ENCODE results near the gene POLR2A.
"Not testable (repeated sequence)": the region's sequence is repeated elsewhere in the genome, so short reads cannot be mapped to it uniquely, and the experiment has no call there.

Gene POLR2A

DNA sequence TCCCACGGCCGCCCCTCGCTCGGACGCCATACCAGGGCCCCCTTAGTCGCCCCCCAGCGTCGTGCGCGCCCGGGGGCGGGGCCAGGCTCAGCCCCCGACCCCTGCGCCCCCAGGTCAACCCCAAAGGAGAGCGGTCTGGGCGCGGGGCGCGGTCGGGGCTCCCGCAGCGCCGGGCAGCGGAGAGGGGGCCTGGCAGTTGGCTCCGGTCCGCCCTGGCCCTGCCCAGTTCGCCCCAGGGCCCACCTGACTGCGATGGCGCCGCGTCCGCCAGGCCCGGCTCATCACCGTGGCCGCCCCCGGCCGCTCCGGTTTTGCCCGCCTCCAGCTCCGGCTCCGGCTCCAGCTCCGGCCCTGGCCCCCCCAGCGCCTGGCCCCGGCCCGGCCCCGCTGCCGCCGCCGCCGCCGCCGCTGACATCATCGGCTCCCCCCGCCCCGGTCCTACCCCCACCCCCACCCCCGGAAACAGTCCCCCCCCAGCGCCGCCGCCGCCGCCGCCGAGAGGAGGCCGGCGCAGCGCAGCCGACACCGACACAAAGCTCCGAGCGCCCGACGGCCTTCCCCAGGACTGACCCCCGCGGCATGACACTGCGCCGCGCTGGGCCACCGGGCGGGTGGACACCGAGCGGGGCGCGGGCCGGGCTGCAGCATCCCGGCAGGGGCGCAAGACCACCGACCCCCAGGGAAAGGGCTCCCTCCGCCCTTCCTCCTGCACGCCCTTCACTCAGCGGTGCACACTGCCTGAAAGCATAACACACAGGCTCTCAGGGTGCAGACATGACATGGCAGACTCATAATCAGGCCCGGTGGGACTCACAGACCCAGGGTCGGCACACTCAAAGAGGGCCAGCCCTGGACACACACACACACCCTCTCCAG lies 4.7 kb upstream of the POLR2A start, which contains the start of gene ZBTB4:
Gene ZBTB4, minus strand, starts transcription at position 419 of the 876 bp plus-strand sequence. CDS start 12,830 bp downstream, outside the sequence.
- peak; percentile 49 for DNase-seq

DNA sequence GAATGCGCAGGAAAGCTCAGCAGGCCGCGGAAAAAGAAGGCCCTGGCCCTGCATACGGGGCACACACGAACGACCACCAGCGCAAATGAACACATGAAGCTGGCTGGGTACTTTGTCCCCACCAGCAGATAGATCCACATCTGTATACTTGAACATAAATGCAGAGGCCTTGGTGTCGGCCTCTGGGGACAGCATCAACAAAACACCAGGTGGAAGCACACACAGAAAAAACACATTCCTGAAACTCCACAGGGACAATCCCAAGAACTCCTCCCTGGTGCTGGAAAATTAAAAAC lies 4.1 kb upstream of the POLR2A start:
- DNase-seq = no peak

DNA sequence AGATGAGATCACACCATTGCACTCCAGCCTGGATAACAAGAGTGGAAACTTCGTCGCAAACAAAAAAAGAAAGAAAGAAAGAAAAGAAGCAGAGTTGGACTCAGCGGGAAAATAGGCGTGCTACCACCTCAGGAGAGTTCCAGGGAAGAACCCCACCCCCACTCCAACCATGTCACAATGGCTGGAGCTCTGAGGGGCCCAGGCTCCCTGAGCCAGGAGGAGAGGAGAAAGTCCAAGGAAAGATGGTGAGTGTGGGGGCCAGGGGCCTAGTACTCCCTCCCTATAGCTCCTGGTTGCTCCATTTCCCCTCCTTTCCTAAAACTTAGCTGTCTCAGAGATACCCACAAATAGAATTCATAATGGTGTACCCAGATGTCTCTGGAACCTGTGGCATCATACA lies 2.9 kb upstream of the POLR2A start, which contains the start of gene SLC35G6:
Gene SLC35G6, plus strand, starts transcription at position 172 of the 400 bp plus-strand sequence. Its CDS starts 71 bp downstream, at position 243.
- not testable (repeated sequence) for DNase-seq

DNA sequence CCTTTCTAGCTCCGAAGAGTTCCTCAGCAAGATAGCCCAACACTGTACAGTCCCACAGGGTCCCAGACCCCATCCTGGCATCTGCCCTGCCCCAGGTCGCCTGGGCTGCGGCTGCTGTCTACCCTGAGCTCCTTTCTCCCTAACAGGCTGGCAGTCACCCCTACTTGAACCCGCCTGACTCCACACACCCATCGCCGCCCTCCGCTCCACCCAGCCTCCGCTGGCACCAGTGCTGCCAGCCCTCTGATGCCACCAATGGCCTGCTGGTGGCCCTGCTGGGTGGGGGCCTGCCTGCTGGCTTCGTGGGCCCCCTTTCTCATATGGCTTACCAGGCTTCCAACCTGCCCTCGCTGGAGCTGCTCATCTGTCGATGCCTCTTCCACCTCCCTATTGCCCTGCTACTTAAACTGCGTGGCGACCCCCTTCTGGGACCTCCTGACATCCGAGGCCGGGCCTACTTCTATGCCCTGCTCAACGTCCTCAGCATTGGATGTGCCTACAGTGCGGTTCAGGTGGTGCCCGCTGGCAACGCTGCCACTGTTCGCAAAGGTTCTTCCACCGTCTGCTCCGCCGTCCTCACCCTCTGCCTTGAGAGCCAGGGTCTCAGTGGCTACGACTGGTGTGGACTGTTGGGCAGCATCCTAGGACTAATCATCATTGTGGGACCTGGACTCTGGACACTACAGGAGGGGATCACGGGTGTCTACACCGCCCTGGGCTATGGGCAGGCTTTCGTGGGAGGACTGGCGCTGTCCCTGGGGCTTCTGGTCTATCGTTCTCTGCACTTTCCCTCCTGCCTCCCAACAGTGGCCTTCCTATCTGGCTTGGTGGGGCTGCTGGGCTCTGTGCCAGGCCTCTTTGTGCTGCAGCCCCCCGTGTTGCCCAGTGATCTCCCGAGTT lies 2.1 kb upstream of the POLR2A start:
- not testable (repeated sequence) for DNase-seq

DNA sequence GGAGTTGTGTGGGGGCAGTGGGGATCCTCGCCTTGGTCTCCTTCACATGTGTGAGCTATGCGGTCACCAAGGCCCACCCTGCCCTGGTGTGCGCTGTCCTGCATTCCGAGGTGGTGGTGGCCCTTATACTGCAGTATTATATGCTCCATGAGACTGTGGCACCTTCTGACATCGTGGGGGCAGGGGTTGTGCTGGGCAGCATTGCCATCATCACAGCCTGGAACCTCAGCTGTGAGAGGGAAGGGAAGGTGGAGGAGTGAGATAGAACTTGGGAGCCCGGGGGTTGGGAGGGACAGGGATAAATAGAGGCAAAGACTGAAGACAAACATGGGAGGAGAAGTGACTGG lies 1.5 kb upstream of the POLR2A start:
- DNase-seq = not testable (repeated sequence)

DNA sequence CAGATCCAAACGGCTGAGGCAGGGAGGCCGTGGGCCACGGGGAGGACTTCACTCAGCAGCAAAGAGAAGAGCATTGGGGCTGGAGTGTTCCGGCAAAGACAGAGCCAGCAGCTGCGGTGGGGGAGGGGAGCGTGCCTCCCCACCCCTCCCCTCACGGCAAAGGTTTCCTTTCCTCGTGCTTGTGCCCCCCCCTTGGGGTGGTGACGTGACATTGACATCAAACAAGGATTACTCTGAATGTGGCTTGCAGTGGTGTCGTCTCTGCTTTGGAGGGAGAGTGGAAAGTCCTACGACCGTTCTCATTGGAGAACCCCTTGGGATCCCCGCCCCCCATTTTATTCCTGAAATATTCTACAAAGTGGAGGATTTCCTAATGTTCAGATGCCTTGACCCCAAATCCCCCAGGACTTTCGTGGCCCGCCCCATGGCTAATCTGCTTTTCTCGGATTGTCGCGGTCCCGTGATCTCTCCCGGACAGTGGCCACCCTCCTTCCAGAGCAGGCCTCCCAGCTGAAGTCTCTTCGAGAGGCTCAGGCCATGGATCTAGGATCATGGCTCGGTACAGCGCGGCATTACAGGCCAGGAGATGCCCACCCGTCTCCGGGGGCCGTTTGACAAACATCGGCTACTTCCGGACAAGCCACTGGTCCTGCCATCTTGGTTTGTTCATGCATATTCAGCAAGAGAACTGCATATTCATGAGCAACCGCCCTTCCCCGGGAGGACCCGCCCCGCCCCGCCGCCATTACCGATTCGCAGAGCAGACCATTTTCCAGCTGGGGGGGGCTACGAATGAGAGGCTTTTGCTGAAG lies 705 bp upstream of the POLR2A start:
- DNase-seq = peak; percentile 92

DNA sequence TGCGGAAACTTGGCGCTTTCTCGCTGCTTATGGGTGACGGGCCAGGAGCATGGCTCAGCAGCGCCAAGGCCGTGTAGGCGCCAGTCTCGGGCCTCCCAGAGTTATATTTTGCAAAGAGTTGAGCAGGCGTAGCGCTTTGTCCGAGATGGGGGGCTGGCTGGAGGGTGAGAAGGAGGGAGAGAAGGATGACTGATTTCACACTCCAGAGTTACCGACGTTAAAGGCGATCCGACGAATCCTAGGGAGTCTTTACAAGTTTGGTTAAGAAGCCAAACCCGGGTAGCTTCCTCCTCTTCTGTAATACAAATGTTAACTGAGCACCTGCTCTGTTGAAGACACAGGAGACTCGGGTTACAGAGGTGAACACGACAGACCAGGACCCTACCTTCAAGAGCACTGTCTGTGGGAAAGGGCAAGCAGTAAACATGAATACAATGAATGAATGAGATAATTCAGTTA lies 782 bp downstream of the POLR2A start:
- no peak for DNase-seq

DNA sequence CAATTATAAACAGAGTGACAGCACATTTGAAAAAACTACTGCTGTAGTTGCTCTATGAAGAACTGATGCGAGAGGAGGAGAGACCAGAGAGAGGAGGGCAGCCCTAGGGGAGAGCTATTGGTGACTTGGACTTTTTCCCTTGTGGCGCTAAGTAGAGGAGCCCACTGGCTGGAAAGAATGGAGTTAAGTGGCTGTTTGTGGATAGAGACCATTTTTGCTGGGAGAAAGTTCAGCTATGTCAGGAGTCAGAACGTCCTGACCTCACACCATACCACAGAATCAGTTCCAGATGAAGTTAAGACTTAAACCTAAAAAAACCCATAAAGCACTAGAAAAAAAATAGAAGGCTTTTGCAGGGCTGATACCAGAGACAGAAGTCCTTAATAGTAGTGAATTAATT lies 2.0 kb downstream of the POLR2A start:
- DNase-seq = peak; percentile 44

DNA sequence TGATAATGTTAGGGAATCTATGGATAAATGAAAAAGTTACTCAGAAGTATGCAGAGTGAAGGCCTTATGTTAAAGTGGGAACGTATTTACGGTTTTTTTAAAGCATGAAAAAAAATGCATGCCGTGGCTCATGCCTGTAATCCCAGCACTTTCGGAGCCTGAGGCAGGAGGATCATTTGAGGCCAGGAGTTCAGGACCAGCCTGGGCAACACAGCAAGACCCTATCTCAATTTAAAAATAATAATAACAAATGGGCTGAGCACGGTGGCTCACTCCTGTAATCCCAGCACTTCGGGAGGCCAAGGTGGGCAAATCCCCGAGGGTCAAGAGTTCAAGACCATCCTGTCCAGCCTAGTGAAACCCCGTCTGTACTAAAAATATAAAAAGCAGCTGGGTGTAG lies 6.0 kb downstream of the POLR2A start:
- DNase-seq = no peak

DNA sequence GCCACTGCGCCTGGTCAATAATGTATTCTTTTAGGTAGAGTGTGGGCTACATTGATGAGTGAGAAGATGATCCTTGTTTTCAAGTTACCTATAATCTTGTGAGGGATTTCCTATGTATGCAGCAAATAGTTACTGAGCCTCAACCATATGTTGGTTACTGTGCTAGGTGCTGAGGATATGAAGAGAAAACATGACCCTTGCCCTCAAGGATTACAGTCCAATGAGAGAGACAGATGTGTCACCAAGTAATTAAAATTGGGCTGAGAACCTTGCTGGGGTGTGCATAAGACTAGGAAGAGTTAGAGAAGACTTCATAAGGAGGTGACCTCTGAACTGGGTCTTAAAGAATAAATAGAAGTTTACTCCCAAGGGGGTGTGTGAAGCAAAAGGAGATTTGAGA lies 7.4 kb downstream of the POLR2A start:
- DNase-seq = no peak

DNA sequence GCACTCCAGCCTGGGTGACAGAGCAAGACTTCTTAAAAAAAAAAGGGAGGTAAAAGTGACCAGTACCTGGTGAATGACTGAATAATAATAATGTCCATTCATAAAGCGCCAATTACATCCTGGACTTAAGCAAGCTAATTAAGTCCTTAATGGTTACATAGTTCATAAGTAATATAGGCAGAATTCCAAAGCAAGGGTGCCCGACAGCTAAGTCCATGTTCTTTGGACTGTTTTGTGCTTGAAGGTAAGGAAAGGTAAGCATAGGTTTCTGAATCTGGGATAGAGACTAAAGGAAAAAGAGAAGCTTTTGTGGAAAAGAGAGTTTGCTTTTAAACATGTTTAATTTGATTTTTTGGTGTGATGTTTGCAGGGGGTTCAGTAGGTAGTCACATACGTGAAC lies 9.8 kb downstream of the POLR2A start:
- no peak for DNase-seq

DNA sequence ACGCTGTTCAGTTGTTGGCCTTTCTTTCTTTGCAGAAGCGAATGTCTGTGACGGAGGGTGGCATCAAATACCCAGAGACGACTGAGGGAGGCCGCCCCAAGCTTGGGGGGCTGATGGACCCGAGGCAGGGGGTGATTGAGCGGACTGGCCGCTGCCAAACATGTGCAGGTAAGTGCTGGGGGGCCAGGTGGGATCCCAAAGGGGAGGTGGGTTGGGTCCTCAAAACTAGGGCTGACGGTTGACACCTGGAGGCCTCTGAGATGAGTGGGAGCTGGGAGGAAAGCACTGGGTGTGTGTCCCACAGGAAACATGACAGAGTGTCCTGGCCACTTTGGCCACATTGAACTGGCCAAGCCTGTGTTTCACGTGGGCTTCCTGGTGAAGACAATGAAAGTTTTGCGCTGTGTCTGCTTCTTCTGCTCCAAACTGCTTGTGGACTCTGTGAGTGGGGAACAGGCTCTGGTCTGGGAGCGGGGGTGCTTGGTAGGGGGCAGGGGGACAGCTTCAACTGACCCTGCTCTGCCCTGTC lies 11.8 kb downstream of the POLR2A start:
- no peak for DNase-seq

DNA sequence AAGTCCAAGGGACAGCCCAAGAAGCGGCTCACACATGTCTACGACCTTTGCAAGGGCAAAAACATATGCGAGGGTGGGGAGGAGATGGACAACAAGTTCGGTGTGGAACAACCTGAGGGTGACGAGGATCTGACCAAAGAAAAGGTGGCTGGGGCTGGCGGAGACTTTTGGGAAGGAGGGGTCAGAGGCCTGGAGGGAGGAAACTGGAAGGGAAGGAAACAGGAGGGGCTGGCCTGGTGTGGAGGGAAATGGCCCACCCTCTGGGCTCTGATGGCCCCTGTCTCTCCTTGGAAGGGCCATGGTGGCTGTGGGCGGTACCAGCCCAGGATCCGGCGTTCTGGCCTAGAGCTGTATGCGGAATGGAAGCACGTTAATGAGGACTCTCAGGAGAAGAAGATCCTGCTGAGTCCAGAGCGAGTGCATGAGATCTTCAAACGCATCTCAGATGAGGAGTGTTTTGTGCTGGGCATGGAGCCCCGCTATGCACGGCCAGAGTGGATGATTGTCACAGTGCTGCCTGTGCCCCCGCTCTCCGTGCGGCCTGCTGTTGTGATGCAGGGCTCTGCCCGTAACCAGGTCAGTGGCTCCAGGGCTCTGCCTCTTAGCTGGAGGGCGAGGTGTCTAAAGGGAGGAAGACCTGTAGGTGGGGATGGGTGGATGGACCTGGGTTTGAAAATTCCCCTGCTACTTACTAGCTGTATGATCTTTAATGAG lies 12.5 kb downstream of the POLR2A start:
- DNase-seq = no peak

DNA sequence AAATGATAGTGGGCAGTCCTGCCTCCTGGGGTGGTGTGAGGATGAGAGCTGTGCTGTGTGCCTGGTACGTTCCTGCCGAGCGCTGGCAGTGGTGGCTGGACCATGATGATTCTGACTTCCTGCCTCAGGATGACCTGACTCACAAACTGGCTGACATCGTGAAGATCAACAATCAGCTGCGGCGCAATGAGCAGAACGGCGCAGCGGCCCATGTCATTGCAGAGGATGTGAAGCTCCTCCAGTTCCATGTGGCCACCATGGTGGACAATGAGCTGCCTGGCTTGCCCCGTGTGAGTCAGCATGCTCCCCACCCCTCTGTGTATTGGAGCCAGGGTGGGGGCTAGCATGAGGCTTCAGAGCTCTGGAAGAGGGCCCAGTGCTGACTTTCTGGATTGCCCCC lies 13.1 kb downstream of the POLR2A start:
- no peak for DNase-seq

DNA sequence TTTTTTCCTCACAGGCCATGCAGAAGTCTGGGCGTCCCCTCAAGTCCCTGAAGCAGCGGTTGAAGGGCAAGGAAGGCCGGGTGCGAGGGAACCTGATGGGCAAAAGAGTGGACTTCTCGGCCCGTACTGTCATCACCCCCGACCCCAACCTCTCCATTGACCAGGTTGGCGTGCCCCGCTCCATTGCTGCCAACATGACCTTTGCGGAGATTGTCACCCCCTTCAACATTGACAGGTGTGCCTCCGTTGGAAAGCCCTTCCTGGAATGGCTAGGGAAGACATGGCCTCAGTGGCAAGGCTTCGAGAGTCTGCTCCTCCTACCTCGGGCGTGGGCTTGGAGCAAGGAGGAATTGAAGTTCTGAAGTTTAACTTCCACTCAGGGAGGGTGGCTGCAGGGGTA lies 13.5 kb downstream of the POLR2A start:
- DNase-seq = no peak

DNA sequence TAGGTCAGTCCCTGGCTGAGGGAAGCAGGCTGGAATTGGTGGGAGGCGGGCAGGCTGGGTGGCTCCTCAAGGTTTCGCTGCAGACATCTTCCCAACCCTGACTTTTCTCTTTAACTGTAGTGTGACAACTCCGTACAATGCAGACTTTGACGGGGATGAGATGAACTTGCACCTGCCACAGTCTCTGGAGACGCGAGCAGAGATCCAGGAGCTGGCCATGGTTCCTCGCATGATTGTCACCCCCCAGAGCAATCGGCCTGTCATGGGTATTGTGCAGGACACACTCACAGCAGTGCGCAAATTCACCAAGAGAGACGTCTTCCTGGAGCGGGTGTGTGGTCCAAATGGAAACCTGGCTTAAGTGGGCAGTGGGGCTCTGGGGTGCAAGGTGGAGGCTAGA lies 15.0 kb downstream of the POLR2A start:
- no peak for DNase-seq

DNA sequence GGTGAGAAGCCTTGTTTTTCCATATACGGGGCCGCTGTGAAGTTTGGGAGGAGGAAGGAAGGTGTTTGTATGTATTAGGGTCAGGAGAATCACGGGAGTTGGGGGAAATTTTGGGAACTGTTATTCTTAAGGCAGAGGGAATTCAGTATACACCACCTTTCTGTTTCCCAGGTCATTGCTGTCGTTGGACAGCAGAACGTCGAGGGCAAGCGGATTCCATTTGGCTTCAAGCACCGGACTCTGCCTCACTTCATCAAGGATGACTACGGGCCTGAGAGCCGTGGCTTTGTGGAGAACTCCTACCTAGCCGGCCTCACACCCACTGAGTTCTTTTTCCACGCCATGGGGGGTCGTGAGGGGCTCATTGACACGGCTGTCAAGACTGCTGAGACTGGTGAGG lies 17.6 kb downstream of the POLR2A start:
- DNase-seq = no peak

DNA sequence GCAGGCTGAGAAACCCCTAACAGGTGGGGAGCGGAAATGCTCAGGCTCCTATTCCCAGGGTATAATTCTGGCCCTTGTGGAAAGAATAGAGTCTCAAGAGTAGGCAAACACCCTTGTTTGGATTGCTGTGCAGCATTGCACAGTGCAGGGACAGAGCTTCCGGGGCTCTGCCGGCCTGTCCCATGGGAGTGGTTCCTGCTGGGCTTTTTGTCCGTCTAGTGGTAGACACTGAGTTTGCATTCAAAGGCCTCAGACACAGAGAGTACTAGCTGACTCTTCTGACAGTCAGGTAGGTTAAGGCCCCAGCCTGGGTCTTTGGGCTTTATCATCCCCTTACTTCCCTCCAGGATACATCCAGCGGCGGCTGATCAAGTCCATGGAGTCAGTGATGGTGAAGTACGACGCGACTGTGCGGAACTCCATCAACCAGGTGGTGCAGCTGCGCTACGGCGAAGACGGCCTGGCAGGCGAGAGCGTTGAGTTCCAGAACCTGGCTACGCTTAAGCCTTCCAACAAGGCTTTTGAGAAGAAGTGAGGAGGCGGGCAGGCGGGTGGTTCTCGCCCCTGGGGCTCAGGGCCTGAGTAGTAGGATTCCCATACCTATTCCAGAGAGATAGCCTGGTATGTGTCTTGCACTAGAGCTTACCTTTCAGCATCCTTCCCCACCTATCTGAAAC lies 18.1 kb downstream of the POLR2A start:
- no peak for DNase-seq

DNA sequence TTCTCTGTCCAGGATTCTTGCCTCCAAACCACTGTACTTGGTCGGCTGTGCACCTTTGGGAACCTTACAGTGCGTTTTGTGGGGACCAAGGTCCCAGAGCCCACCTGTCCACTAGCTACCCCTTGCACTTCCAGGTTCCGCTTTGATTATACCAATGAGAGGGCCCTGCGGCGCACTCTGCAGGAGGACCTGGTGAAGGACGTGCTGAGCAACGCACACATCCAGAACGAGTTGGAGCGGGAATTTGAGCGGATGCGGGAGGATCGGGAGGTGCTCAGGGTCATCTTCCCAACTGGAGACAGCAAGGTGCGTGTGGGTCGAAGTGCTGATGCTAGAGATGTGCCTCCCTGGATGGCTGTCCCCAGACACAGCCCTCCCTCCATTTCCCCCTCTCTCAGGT lies 18.8 kb downstream of the POLR2A start:
- no peak for DNase-seq

DNA sequence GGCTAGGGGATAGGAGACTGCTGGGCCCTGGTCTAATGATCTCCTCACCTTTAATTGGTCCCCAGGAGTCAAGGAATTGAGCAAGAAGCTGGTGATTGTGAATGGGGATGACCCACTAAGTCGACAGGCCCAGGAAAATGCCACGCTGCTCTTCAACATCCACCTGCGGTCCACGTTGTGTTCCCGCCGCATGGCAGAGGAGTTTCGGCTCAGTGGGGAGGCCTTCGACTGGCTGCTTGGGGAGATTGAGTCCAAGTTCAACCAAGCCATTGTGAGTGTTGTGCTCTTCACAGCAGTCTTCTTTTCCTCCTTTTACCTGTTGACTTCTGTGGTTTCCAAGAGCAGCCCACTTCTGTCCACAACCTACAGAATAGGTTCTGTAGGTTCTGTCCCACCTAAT lies 19.4 kb downstream of the POLR2A start:
- no peak for DNase-seq

DNA sequence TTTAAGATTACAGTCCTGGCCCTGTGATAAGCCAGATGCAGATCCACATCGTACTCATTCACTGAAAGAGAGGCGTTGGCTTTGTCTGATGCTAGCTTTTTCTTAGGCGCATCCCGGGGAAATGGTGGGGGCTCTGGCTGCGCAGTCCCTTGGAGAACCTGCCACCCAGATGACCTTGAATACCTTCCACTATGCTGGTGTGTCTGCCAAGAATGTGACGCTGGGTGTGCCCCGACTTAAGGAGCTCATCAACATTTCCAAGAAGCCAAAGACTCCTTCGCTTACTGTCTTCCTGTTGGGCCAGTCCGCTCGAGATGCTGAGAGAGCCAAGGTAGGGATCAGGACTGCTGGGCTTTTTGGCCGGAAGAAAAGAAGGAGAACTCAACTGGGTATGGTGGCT lies 24.0 kb downstream of the POLR2A start:
- DNase-seq = no peak

DNA sequence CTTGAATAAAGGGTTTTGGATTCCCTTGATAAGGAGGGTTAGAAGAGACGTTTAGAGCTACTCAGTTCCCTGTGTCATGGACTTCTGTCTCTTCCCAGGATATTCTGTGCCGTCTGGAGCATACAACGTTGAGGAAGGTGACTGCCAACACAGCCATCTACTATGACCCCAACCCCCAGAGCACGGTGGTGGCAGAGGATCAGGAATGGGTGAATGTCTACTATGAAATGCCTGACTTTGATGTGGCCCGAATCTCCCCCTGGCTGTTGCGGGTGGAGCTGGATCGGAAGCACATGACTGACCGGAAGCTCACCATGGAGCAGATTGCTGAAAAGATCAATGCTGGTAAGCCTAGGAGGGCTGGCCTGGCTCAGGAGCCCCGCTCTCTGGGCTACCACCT lies 24.7 kb downstream of the POLR2A start:
- DNase-seq = no peak

Measured in EL (cell line).